WTC11 (cell line): ENCODE data around the gene STK40. TPM values are rescaled to one million over a fixed set of nuclear protein-coding genes. Genes with fewer than 3 reads are reported as not detected.

Experiments
- ATAC-seq: fragments of 200-7000 bp; cut with Tn5 transposase; 2 replicates; pipeline ENCODE4 v1.10.0; 2021; ENCODE audit warnings: mild to moderate bottlenecking, moderate library complexity
- CTCF ChIA-PET: fragments of 300-600 bp; sonication (Branson Sonifier 250); formaldehyde crosslinking; loops from one replicate; lab custom pipeline; 2021; ENCODE audit warnings: antibody characterized with exemption; lab: Charles Lee
- POLR2A ChIA-PET: fragments of 350-600 bp; sonication (Branson Sonifier 250); formaldehyde crosslinking; loops from one replicate; lab custom pipeline; 2021; ENCODE audit warnings: antibody characterized with exemption; lab: Charles Lee
- DNase-seq: peaks from one replicate; pipeline ENCODE4 v3.0.0; 2021; ENCODE audit warnings: low spot score
- H3K27ac Mint-ChIP-seq: 2 replicates; pipeline ENCODE4 v1.8.0; 2021; ENCODE audit warnings: mixed read lengths
- H3K27me3 Mint-ChIP-seq: 2 replicates; pipeline ENCODE4 v1.8.0; 2021; ENCODE audit warnings: low read depth, mild to moderate bottlenecking, moderate library complexity, mixed read lengths
- H3K36me3 Mint-ChIP-seq: 2 replicates; pipeline ENCODE4 v1.8.0; 2021; ENCODE audit warnings: mixed read lengths
- H3K4me1 Mint-ChIP-seq: 2 replicates; pipeline ENCODE4 v1.8.0; 2022; ENCODE audit warnings: mixed read lengths
- H3K4me3 Mint-ChIP-seq: 2 replicates; pipeline ENCODE4 v1.8.0; 2021; ENCODE audit warnings: mild to moderate bottlenecking, moderate library complexity, mixed read lengths
- H3K9me3 Mint-ChIP-seq: 2 replicates; pipeline ENCODE4 v1.8.0; 2021; ENCODE audit warnings: mixed read lengths
- ATF1 ChIP-seq: sonication (generic); formaldehyde crosslinking; IDR thresholded peaks from 2 replicates; pipeline ENCODE4 v1.8.1; 2023; ENCODE audit warnings: mild to moderate bottlenecking, moderate library complexity, missing genetic modification reagents
- CTCF ChIP-seq: fragments of 200-600 bp; IDR thresholded peaks from 2 replicates; pipeline ENCODE4 v1.8.0; 2022; ENCODE audit warnings: antibody characterized with exemption
- ESRRA ChIP-seq: sonication (generic); formaldehyde crosslinking; IDR thresholded peaks from 2 replicates; pipeline ENCODE4 v1.8.1; 2022; ENCODE audit warnings: mild to moderate bottlenecking, missing genetic modification reagents, borderline replicate concordance
- ETV6 ChIP-seq: sonication (generic); formaldehyde crosslinking; IDR thresholded peaks from 2 replicates; pipeline ENCODE4 v1.8.1; 2022; ENCODE audit warnings: mild to moderate bottlenecking, missing genetic modification reagents
- FOXJ3 ChIP-seq: sonication (generic); formaldehyde crosslinking; IDR thresholded peaks from 2 replicates; pipeline ENCODE4 v1.9.0; 2021; ENCODE audit warnings: missing genetic modification reagents, mild to moderate bottlenecking, borderline replicate concordance
- FOXP1 ChIP-seq: sonication (generic); formaldehyde crosslinking; IDR thresholded peaks from 2 replicates; pipeline ENCODE4 v1.8.0; 2022; ENCODE audit warnings: missing genetic modification reagents, mild to moderate bottlenecking, moderate library complexity, borderline replicate concordance
- HMGXB4 ChIP-seq: sonication (generic); formaldehyde crosslinking; IDR thresholded peaks from 2 replicates; pipeline ENCODE4 v1.8.1; 2023; ENCODE audit warnings: mild to moderate bottlenecking, moderate library complexity, missing genetic modification reagents
- NFATC4 ChIP-seq: fragments of 250-450 bp; sonication (Bioruptor Pico); IDR thresholded peaks from 2 replicates; pipeline ENCODE4 v1.9.0; 2021; ENCODE audit warnings: mild to moderate bottlenecking
- NR3C1 ChIP-seq: sonication (generic); formaldehyde crosslinking; conservative IDR thresholded peaks from 2 replicates; pipeline ENCODE4 v1.8.1; 2023; ENCODE audit warnings: low read depth, mild to moderate bottlenecking, missing genetic modification reagents
- TEAD4 ChIP-seq: sonication (generic); formaldehyde crosslinking; IDR thresholded peaks from 2 replicates; pipeline ENCODE4 v1.8.0; 2022; ENCODE audit warnings: mild to moderate bottlenecking, missing genetic modification reagents
- ZBTB43 ChIP-seq: sonication (generic); formaldehyde crosslinking; IDR thresholded peaks from 2 replicates; pipeline ENCODE4 v1.8.1; 2023; ENCODE audit warnings: mild to moderate bottlenecking, missing genetic modification reagents
- ZNF138 ChIP-seq: sonication (generic); formaldehyde crosslinking; conservative IDR thresholded peaks from 2 replicates; pipeline ENCODE4 v1.8.1; 2022; ENCODE audit warnings: mild to moderate bottlenecking, moderate library complexity, missing genetic modification reagents
- ZNF232 ChIP-seq: sonication (generic); formaldehyde crosslinking; IDR thresholded peaks from 2 replicates; pipeline ENCODE4 v1.8.0; 2022; ENCODE audit warnings: mild to moderate bottlenecking, missing genetic modification reagents
- ZNF263 ChIP-seq: sonication (generic); formaldehyde crosslinking; IDR thresholded peaks from 2 replicates; pipeline ENCODE4 v1.8.1; 2022; ENCODE audit warnings: low read depth, mild to moderate bottlenecking, moderate library complexity, missing genetic modification reagents
- ZNF281 ChIP-seq: sonication (generic); formaldehyde crosslinking; IDR thresholded peaks from 2 replicates; pipeline ENCODE4 v1.8.0; 2023; ENCODE audit warnings: mild to moderate bottlenecking, missing genetic modification reagents
- ZNF425 ChIP-seq: fragments of 250-450 bp; sonication (Bioruptor Pico); conservative IDR thresholded peaks from 2 replicates; pipeline ENCODE4 v1.9.0; 2021; ENCODE audit warnings: mild to moderate bottlenecking
- total RNA-seq: library from RNA; stranded (reverse); gene quantifications from 3 replicates; pipeline ENCODE4 v1.2.3, GENCODE V29; 2021
- TF ChIP-seq, protein P1 (sequence below): sonication (generic); formaldehyde crosslinking; IDR thresholded peaks from 2 replicates; pipeline ENCODE4 v1.8.1; 2022; ENCODE audit warnings: mild to moderate bottlenecking, missing genetic modification reagents, moderate library complexity, borderline replicate concordance
- TF ChIP-seq, protein P2 (sequence below): sonication (generic); formaldehyde crosslinking; IDR thresholded peaks from 2 replicates; pipeline ENCODE4 v1.8.1; 2023; ENCODE audit warnings: mild to moderate bottlenecking, missing genetic modification reagents, moderate library complexity
- TF ChIP-seq, protein P3 (sequence below): fragments of 250-450 bp; sonication (Bioruptor Pico); IDR thresholded peaks from 2 replicates; pipeline ENCODE4 v1.9.0; 2021; ENCODE audit warnings: moderate library complexity, mild to moderate bottlenecking, inconsistent platforms, borderline replicate concordance
- TF ChIP-seq, protein P4 (sequence below): sonication (generic); formaldehyde crosslinking; IDR thresholded peaks from 2 replicates; pipeline ENCODE4 v1.8.0; 2023; ENCODE audit warnings: missing genetic modification reagents
- TF ChIP-seq, protein P5 (sequence below): sonication (generic); formaldehyde crosslinking; IDR thresholded peaks from 2 replicates; pipeline ENCODE4 v1.8.1; 2023; ENCODE audit warnings: mild to moderate bottlenecking, missing genetic modification reagents, moderate library complexity

The STK40 gene
- total RNA-seq, 1 experiment from 2014 or later, result 24.7 TPM

DNA sequence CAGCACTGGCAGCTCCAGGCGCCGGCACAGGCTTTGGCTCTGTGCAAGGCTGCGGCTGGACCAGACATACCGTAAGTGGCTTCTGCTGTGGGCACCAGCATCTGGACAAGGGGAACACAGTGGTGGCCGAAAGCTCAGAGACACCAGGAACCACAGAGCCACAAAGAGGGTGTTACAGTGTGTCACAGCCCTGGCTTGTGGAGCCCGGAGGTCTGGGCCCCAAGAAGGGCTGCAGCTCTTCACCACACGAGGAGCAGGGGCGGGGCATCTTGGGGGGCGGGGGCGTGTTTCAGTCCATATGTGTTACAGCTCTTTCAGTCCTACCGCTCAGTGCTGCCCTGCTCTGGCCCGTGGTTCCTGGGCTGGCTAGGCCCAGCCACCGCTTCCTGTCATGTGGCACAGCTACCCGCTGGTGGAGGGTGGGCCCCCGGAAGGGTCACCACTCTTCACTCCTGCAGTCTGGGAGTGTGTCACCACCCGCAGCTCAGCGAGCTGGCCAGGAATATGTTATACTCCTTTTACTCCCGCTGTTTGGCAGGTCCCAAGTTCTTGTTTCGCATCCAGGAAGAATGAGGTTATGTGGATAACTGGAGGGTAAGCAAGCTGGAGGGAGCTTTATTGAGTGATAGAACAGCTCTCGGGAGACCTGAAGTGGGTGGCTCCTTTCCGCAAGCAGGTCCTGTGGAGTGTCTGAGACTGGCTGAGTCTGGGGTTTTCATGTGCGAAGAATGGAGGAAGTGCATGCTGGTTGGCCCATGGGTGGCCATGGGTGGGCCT lies 15.3 kb upstream of the STK40 start:
- Mint-ChIP-seq H3K27me3 (no peaks in the 10 kb centered on the region; the same call in 1 of the 2 replicates), H3K36me3 (no peaks in the 10 kb centered on the region), H3K4me3 (peak overlapping the region; percentile 91), H3K27ac (peak overlapping the region; percentile 98), H3K9me3 (no peaks in the 10 kb centered on the region), H3K4me1 (peaks cover 24% of the 10 kb centered on the region)
- POLR2A ChIA-PET, result interaction anchor here (0.5 to 6.5 kb wide), 14 partner anchors 11 to 253 kb away, joined by 3 to 172 read pairs (median 6); partner anchors contain the start of genes EVA1B, MRPS15, SH3D21 and STK40
- DNase-seq (peak; percentile 94), ATAC-seq (peak; percentile 87)
- CTCF ChIA-PET, result interaction anchor here (0.6 to 5.5 kb wide), 14 partner anchors 11 to 880 kb away, joined by 3 to 37 read pairs (median 4); partner anchors contain the start of genes SH3D21 and TRAPPC3
- TF ChIP-seq ZNF232 (no peak), ZNF263 (CRISPR knock-in tag) (no peak), NFATC4 (CRISPR knock-in tag) (no peak), FOXP1 (CRISPR knock-in tag) (no peak), HMGXB4 (CRISPR knock-in tag) (0 out of 2 replicates have a peak, but pooled peaks have one; percentile 49), ZNF425 (CRISPR knock-in tag) (no peak), ZBTB43 (no peak), ESRRA (CRISPR knock-in tag) (no peak), ATF1 (no peak), NR3C1 (CRISPR knock-in tag) (no peak), FOXJ3 (CRISPR knock-in tag) (no peak), ZNF138 (no peak), ZNF281 (CRISPR knock-in tag) (no peak), TEAD4 (CRISPR knock-in tag) (no peak), ETV6 (no peak), CTCF (no peak)
- TF ChIP-seq, protein P1, sequence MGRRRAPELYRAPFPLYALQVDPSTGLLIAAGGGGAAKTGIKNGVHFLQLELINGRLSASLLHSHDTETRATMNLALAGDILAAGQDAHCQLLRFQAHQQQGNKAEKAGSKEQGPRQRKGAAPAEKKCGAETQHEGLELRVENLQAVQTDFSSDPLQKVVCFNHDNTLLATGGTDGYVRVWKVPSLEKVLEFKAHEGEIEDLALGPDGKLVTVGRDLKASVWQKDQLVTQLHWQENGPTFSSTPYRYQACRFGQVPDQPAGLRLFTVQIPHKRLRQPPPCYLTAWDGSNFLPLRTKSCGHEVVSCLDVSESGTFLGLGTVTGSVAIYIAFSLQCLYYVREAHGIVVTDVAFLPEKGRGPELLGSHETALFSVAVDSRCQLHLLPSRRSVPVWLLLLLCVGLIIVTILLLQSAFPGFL (CRISPR knock-in tag), result no peak
- TF ChIP-seq, protein P2, sequence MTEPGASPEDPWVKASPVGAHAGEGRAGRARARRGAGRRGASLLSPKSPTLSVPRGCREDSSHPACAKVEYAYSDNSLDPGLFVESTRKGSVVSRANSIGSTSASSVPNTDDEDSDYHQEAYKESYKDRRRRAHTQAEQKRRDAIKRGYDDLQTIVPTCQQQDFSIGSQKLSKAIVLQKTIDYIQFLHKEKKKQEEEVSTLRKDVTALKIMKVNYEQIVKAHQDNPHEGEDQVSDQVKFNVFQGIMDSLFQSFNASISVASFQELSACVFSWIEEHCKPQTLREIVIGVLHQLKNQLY (CRISPR knock-in tag), result no peak
- TF ChIP-seq, protein P3, sequence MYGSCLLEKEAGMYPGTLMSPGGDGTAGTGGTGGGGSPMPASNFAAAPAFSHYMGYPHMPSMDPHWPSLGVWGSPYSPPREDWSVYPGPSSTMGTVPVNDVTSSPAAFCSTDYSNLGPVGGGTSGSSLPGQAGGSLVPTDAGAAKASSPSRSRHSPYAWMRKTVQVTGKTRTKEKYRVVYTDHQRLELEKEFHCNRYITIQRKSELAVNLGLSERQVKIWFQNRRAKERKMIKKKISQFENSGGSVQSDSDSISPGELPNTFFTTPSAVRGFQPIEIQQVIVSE (CRISPR knock-in tag), result no peak; the same call in 1 of the 2 replicates
- TF ChIP-seq, protein P4, sequence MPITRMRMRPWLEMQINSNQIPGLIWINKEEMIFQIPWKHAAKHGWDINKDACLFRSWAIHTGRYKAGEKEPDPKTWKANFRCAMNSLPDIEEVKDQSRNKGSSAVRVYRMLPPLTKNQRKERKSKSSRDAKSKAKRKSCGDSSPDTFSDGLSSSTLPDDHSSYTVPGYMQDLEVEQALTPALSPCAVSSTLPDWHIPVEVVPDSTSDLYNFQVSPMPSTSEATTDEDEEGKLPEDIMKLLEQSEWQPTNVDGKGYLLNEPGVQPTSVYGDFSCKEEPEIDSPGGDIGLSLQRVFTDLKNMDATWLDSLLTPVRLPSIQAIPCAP (CRISPR knock-in tag), result no peak
- TF ChIP-seq, protein P5, sequence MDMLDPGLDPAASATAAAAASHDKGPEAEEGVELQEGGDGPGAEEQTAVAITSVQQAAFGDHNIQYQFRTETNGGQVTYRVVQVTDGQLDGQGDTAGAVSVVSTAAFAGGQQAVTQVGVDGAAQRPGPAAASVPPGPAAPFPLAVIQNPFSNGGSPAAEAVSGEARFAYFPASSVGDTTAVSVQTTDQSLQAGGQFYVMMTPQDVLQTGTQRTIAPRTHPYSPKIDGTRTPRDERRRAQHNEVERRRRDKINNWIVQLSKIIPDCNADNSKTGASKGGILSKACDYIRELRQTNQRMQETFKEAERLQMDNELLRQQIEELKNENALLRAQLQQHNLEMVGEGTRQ, result peak; percentile 94
